ENCODE results near the gene HMCES. TPM values are rescaled to one million over a fixed set of nuclear protein-coding genes. Genes with fewer than 3 reads are reported as not detected.
A peak's percentile ranks its signal among the peaks of the same experiment; 100 is the strongest.
"Not testable (repeated sequence)": the region's sequence is repeated elsewhere in the genome, so short reads cannot be mapped to it uniquely, and the experiment has no call there.

Gene HMCES
- total RNA-seq, 1 donor from 2014 or later: 31.4 TPM

- TF ChIP-seq, protein P1, sequence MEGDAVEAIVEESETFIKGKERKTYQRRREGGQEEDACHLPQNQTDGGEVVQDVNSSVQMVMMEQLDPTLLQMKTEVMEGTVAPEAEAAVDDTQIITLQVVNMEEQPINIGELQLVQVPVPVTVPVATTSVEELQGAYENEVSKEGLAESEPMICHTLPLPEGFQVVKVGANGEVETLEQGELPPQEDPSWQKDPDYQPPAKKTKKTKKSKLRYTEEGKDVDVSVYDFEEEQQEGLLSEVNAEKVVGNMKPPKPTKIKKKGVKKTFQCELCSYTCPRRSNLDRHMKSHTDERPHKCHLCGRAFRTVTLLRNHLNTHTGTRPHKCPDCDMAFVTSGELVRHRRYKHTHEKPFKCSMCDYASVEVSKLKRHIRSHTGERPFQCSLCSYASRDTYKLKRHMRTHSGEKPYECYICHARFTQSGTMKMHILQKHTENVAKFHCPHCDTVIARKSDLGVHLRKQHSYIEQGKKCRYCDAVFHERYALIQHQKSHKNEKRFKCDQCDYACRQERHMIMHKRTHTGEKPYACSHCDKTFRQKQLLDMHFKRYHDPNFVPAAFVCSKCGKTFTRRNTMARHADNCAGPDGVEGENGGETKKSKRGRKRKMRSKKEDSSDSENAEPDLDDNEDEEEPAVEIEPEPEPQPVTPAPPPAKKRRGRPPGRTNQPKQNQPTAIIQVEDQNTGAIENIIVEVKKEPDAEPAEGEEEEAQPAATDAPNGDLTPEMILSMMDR (IDR thresholded peaks at IDR 0.05; ENCODE audit: insufficient read depth, low read length, poor library complexity, severe bottlenecking): no peak
Observed at GRCh38 chr3:129346695-129347457, 68.2 kb downstream of the HMCES start.

GRCh38 chr3:129347458-129347845, 68.8 kb downstream of the HMCES start:
- TF ChIP-seq, protein P1 (IDR thresholded peaks at IDR 0.05; ENCODE audit: insufficient read depth, low read length, poor library complexity, severe bottlenecking): no peak
- Histone ChIP-seq H3K36me3 (ENCODE audit: control insufficient read depth, insufficient read depth, low read length) (no peaks in the 10 kb centered on the region), H3K27me3 (ENCODE audit: control insufficient read depth, insufficient read depth, low read length) (peaks cover 25% of the 10 kb centered on the region), H3K4me3 (ENCODE audit: low read depth, low read length) (no peak overlapping the region)
- no peak for DNase-seq (ENCODE audit: low read depth)

More at GRCh38 chr3:129346695-129347457, 68.2 kb downstream of the HMCES start:
- Histone ChIP-seq H3K27me3 (ENCODE audit: control insufficient read depth, insufficient read depth, low read length) (peaks cover 21% of the 10 kb centered on the region), H3K36me3 (ENCODE audit: control insufficient read depth, insufficient read depth, low read length) (no peaks in the 10 kb centered on the region), H3K4me3 (ENCODE audit: low read depth, low read length) (no peak overlapping the region)
- DNase-seq (ENCODE audit: low read depth): no peak

DNA sequence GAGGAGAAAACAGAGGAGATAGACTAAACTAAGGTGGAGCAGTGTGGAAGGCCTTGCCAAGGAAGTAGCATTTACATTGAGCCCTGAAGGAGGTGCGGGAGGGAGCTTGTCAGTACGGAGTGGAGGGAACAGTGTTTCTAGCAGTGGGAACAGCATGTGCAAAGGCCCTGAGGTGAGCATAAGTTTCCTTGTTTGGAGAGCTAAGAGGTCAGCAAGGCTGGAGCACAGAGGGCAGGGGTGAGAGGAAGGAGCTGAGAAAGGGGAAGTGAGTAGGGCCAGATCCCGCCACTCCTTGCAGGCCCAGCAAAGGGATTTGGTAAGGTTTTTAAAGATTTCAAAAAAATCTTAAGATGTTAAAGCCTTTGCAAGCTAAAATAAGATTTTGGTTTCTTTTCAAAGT, 70.1 kb downstream of the HMCES start:
- Histone ChIP-seq H3K36me3 (ENCODE audit: control insufficient read depth, insufficient read depth, low read length) (no peaks in the 10 kb centered on the region), H3K27me3 (ENCODE audit: control insufficient read depth, insufficient read depth, low read length) (peaks cover 22% of the 10 kb centered on the region), H3K4me3 (ENCODE audit: low read depth, low read length) (no peak overlapping the region)
- TF ChIP-seq, protein P1 (IDR thresholded peaks at IDR 0.05; ENCODE audit: insufficient read depth, low read length, poor library complexity, severe bottlenecking): no peak
- no peak for DNase-seq (ENCODE audit: low read depth)

- not testable (repeated sequence) for H3K4me3 ChIP-seq (ENCODE audit: low read depth, low read length); DNase-seq (ENCODE audit: low read depth); H3K36me3 ChIP-seq (ENCODE audit: control insufficient read depth, insufficient read depth, low read length)
- peaks cover 18% of the 10 kb centered on the region for H3K27me3 ChIP-seq (ENCODE audit: control insufficient read depth, insufficient read depth, low read length)
Observed at GRCh38 chr3:129349169-129349568, 70.5 kb downstream of the HMCES start.

GRCh38 chr3:129349791-129350190, 71.1 kb downstream of the HMCES start:
- H3K4me3 ChIP-seq (ENCODE audit: low read depth, low read length): no peak overlapping the region
- TF ChIP-seq, protein P1 (IDR thresholded peaks at IDR 0.05; ENCODE audit: insufficient read depth, low read length, poor library complexity, severe bottlenecking): no peak
- no peak for DNase-seq (ENCODE audit: low read depth)
- no peaks in the 10 kb centered on the region for H3K36me3 ChIP-seq (ENCODE audit: control insufficient read depth, insufficient read depth, low read length)
- H3K27me3 ChIP-seq (ENCODE audit: control insufficient read depth, insufficient read depth, low read length): peaks cover 13% of the 10 kb centered on the region

DNA sequence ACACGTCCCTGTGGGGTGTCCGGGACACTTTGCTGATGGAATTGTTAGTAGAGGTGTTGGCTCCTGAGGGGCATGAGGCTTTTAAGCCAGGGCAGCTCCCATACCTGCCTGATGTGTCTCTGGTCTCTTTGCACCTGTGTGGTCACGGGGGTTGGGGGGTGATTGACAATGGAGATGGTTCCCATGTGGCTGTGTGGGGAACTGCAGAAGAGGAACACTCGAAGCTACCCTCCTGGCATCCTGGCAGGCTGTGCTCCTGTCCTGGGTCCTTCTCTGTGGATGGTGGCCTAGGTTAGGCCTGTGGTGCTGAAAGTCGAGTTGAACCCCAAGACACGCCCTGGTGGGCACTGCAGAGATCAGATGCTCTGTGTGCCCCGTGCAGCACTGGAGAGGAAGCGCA, 73.4 kb downstream of the HMCES start:
- TF ChIP-seq, protein P1 (IDR thresholded peaks at IDR 0.05; ENCODE audit: insufficient read depth, low read length, poor library complexity, severe bottlenecking): peak; percentile 10
- Histone ChIP-seq H3K36me3 (ENCODE audit: control insufficient read depth, insufficient read depth, low read length) (no peaks in the 10 kb centered on the region), H3K27me3 (ENCODE audit: control insufficient read depth, insufficient read depth, low read length) (peaks cover 8% of the 10 kb centered on the region), H3K4me3 (ENCODE audit: low read depth, low read length) (no peak overlapping the region)
- no peak for DNase-seq (ENCODE audit: low read depth)

Data from kidney epithelial cell (primary cell).